Mucosa of stomach (tissue), 1 donor: ENCODE results near the gene S1PR2.

Source experiments
- H3K27me3 ChIP-seq: one replicate; pipeline ENCODE4 v1.7.0; 2013; ENCODE audit warnings: mild to moderate bottlenecking, low read length; ENCODE audit not compliant: control insufficient read depth, insufficient read depth
- H3K36me3 ChIP-seq: one replicate; pipeline ENCODE4 v1.7.0; 2013; ENCODE audit warnings: low read length; ENCODE audit not compliant: control insufficient read depth, insufficient read depth
- H3K4me1 ChIP-seq: one replicate; pipeline ENCODE4 v1.7.0; 2013; ENCODE audit warnings: mild to moderate bottlenecking, low read length; ENCODE audit not compliant: control insufficient read depth, insufficient read depth
- H3K4me3 ChIP-seq: one replicate; pipeline ENCODE4 v1.7.0; 2013; ENCODE audit warnings: low read length
- H3K9ac ChIP-seq: one replicate; pipeline ENCODE4 v1.7.0; 2013; ENCODE audit warnings: mild to moderate bottlenecking, low read length, moderate library complexity
- H3K9me3 ChIP-seq: one replicate; pipeline ENCODE4 v1.7.0; 2013; ENCODE audit warnings: mild to moderate bottlenecking, low read length, moderate library complexity; ENCODE audit not compliant: control insufficient read depth
- donor health status: Pancreatic carcinoma.

S1PR2 gene

GRCh38 chr19:10228393-10228792 lies 2.7 kb downstream of the S1PR2 start:
- Histone ChIP-seq H3K4me3 (no peak overlapping the region), H3K36me3 (no peaks in the 10 kb centered on the region), H3K4me1 (peaks cover 8% of the 10 kb centered on the region), H3K9me3 (no peaks in the 10 kb centered on the region), H3K27me3 (peaks cover 3% of the 10 kb centered on the region), H3K9ac (no peak overlapping the region)

- Histone ChIP-seq H3K27me3 (peaks cover 3% of the 10 kb centered on the region), H3K9ac (peak overlapping the region; percentile 15), H3K4me1 (peaks cover 8% of the 10 kb centered on the region), H3K4me3 (no peak overlapping the region), H3K36me3 (no peaks in the 10 kb centered on the region), H3K9me3 (no peaks in the 10 kb centered on the region)
Observed at GRCh38 chr19:10227026-10227971, 3.8 kb downstream of the S1PR2 start.

- Histone ChIP-seq H3K9me3 (no peaks in the 10 kb centered on the region), H3K4me3 (no peak overlapping the region), H3K36me3 (no peaks in the 10 kb centered on the region), H3K9ac (peak overlapping the region; percentile 17), H3K4me1 (peaks cover 8% of the 10 kb centered on the region), H3K27me3 (peaks cover 3% of the 10 kb centered on the region)
Observed at GRCh38 chr19:10226376-10227025, 4.6 kb downstream of the S1PR2 start.

- peaks cover 8% of the 10 kb centered on the region for H3K4me1 ChIP-seq
- H3K36me3 ChIP-seq: no peaks in the 10 kb centered on the region
- peaks cover 3% of the 10 kb centered on the region for H3K27me3 ChIP-seq
- H3K4me3 ChIP-seq: no peak overlapping the region
- H3K9ac ChIP-seq: peak overlapping the region; percentile 17
- no peaks in the 10 kb centered on the region for H3K9me3 ChIP-seq
Observed at GRCh38 chr19:10226021-10226375, 5.1 kb downstream of the S1PR2 start.

- no peaks in the 10 kb centered on the region for H3K9me3 ChIP-seq
- H3K36me3 ChIP-seq: no peaks in the 10 kb centered on the region
- no peaks in the 10 kb centered on the region for H3K27me3 ChIP-seq
- no peaks in the 10 kb centered on the region for H3K4me1 ChIP-seq
- no peak overlapping the region for H3K9ac ChIP-seq
- no peak overlapping the region for H3K4me3 ChIP-seq
Observed at GRCh38 chr19:10224337-10224736, 6.8 kb downstream of the S1PR2 start.

GRCh38 chr19:10223488-10224213 lies 7.5 kb downstream of the S1PR2 start:
- Histone ChIP-seq H3K9me3 (no peaks in the 10 kb centered on the region), H3K4me1 (no peaks in the 10 kb centered on the region), H3K4me3 (no peak overlapping the region), H3K27me3 (no peaks in the 10 kb centered on the region), H3K36me3 (no peaks in the 10 kb centered on the region), H3K9ac (no peak overlapping the region)

- H3K27me3 ChIP-seq: no peaks in the 10 kb centered on the region
- no peaks in the 10 kb centered on the region for H3K36me3 ChIP-seq
- no peaks in the 10 kb centered on the region for H3K4me1 ChIP-seq
- H3K4me3 ChIP-seq: no peak overlapping the region
- no peak overlapping the region for H3K9ac ChIP-seq
- no peaks in the 10 kb centered on the region for H3K9me3 ChIP-seq
Observed at GRCh38 chr19:10222201-10222890, 8.8 kb downstream of the S1PR2 start.

- Histone ChIP-seq H3K9ac (no peak overlapping the region), H3K4me1 (no peaks in the 10 kb centered on the region), H3K27me3 (no peaks in the 10 kb centered on the region), H3K4me3 (no peak overlapping the region), H3K36me3 (no peaks in the 10 kb centered on the region), H3K9me3 (no peaks in the 10 kb centered on the region)
Observed at GRCh38 chr19:10220695-10221094, 10.4 kb downstream of the S1PR2 start.

GRCh38 chr19:10219678-10220077 lies 11.5 kb downstream of the S1PR2 start:
- Histone ChIP-seq H3K4me1 (no peaks in the 10 kb centered on the region), H3K36me3 (no peaks in the 10 kb centered on the region), H3K9me3 (no peaks in the 10 kb centered on the region), H3K9ac (no peak overlapping the region), H3K27me3 (no peaks in the 10 kb centered on the region), H3K4me3 (no peak overlapping the region)

- Histone ChIP-seq H3K36me3 (no peaks in the 10 kb centered on the region), H3K4me3 (no peak overlapping the region), H3K9me3 (no peaks in the 10 kb centered on the region), H3K4me1 (no peaks in the 10 kb centered on the region), H3K27me3 (no peaks in the 10 kb centered on the region), H3K9ac (no peak overlapping the region)
Observed at GRCh38 chr19:10217085-10217484, 14.0 kb downstream of the S1PR2 start.

GRCh38 chr19:10214784-10215183 lies 16.3 kb downstream of the S1PR2 start:
- no peaks in the 10 kb centered on the region for H3K36me3 ChIP-seq
- no peak overlapping the region for H3K9ac ChIP-seq
- no peaks in the 10 kb centered on the region for H3K27me3 ChIP-seq
- no peaks in the 10 kb centered on the region for H3K9me3 ChIP-seq
- H3K4me1 ChIP-seq: no peaks in the 10 kb centered on the region
- H3K4me3 ChIP-seq: no peak overlapping the region
